H1 (cell line): ENCODE data around the gene KAT8. TPM values are rescaled to one million over a fixed set of nuclear protein-coding genes. Genes with fewer than 3 reads are reported as not detected.

Experiments
- BACH1 ChIP-seq: IDR thresholded peaks from 2 replicates; pipeline ENCODE4 v1.6.1; 2012; ENCODE audit warnings: low read length, improper control_type of control experiment
- CREB1 ChIP-seq: IDR thresholded peaks from 2 replicates; pipeline ENCODE4 v1.6.1; 2012; ENCODE audit warnings: inconsistent platforms
- E2F6 ChIP-seq: IDR thresholded peaks from 2 replicates; pipeline ENCODE4 v1.6.1; 2012; ENCODE audit warnings: inconsistent platforms
- EP300 ChIP-seq, 2 experiments: IDR thresholded peaks; 1 replicate in 1 of 2; 2 replicates in 1 of 2; pipeline ENCODE4 v1.6.1; 2011 to 2012; ENCODE audit warnings: low read depth in 2 of 2, low read length in 2 of 2, mild to moderate bottlenecking in 2 of 2, borderline replicate concordance in 1 of 2, inconsistent platforms in 1 of 2, moderate library complexity in 1 of 2
- FOSL1 ChIP-seq: IDR thresholded peaks from 2 replicates; pipeline ENCODE4 v1.6.1; 2011; ENCODE audit warnings: mild to moderate bottlenecking, low read depth, low read length, moderate library complexity; ENCODE audit not compliant: insufficient read depth
- RAD21 ChIP-seq, 2 experiments: IDR thresholded peaks in 1 of 2; conservative IDR thresholded peaks in 1 of 2; 2 replicates each; pipeline ENCODE4 v1.6.1; 2011; ENCODE audit warnings: low read depth in 2 of 2, low read length in 2 of 2, improper control_type of control experiment in 1 of 2, inconsistent platforms in 1 of 2, mild to moderate bottlenecking in 1 of 2, moderate library complexity in 1 of 2
- RXRA ChIP-seq: IDR thresholded peaks from 2 replicates; pipeline ENCODE4 v1.6.1; 2011; ENCODE audit warnings: low read depth, mild to moderate bottlenecking, low read length, moderate library complexity; ENCODE audit not compliant: insufficient read depth
- polyA plus RNA-seq, 7 experiments: library from polyadenylated mRNA; depleted of rRNA in 3 of 7; stranded (reverse) in 5 of 7; unstranded in 2 of 7; fragments of >200 nt in 5 of 7; fragments of 200-250 nt in 2 of 7; gene quantifications; 1 replicate in 5 of 7; 2 replicates in 1 of 7; 4 replicates in 1 of 7; pipeline versions ENCODE4 v1.2.1 to v1.2.3, GENCODE V29; 2011 to 2013; ENCODE audit warnings: missing spikeins in 2 of 7, mixed read lengths in 2 of 7
- total RNA-seq: library from RNA; stranded (reverse); fragmentation: NEBNext Ultra II Directional; extraction: Animal tissue kit (Norgen Biotek cat#: 25700); gene quantifications from 2 replicates; pipeline ENCODE4 v1.2.1, GENCODE V29; 2021
- TF ChIP-seq, protein P1 (sequence below): IDR thresholded peaks from 2 replicates; pipeline ENCODE4 v1.6.1; 2011; ENCODE audit warnings: low read depth, mild to moderate bottlenecking, low read length; ENCODE audit not compliant: insufficient read depth

KAT8 gene
- total and polyA plus RNA-seq, 2 of the 8 experiments (the other 6 are each of a cell fraction or from before 2014, with no cell fraction given): 52.6 to 61.6 TPM

DNA sequence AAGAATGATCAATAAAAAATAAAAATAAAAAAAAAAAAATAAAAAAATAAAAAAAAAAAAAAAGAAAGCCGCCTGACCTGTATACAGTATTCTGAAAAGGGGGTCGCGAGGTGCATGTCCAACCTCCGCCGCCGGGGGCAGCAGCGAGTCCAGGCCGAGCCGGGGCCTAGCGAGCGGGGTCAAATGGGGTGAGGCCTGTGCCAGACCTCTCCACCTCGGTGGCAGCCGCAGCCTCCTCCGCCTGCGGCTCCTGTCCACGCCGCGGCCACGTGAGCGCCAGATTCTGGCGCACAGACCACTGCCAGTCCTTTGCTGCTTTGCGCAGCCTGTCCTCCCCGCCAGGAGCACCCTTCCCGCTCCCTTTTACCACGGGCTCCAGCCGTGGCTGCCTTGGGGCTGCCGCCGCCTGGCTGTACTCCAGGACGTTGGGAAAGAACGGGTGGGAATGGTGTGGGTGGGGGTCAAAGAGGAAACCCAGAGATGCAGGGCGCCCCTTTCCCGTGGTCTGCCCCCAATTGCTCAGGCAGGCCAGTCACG is 11.7 kb upstream of the KAT8 start (continued):
- TF ChIP-seq E2F6: peak; percentile 44; the same call in 1 of the 2 replicates
- peak; percentile 29; the same call in 1 of the 2 replicates for TF ChIP-seq CREB1
- no peak for TF ChIP-seq FOSL1
- no peak for TF ChIP-seq EP300 (IDR thresholded peaks at IDR 0.05; ENCODE audit: borderline replicate concordance in 1 of 2, low read depth in 2 of 2, low read length in 2 of 2)
- peak; percentile 85 for TF ChIP-seq RXRA
- TF ChIP-seq, protein P1, sequence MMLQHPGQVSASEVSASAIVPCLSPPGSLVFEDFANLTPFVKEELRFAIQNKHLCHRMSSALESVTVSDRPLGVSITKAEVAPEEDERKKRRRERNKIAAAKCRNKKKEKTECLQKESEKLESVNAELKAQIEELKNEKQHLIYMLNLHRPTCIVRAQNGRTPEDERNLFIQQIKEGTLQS: no peak
- TF ChIP-seq BACH1: peak; percentile 53; the same call in 1 of the 2 replicates
- peak; percentile 43 to 53 for TF ChIP-seq RAD21 (IDR thresholded peaks at IDR 0.05 in 1 of 2, conservative IDR thresholded peaks at IDR 0.05 in 1 of 2; ENCODE audit: low read depth in 2 of 2, low read length in 2 of 2)
